HepG2 (cell line): ENCODE data around the gene TTLL8. TPM values are rescaled to one million over a fixed set of nuclear protein-coding genes. Genes with fewer than 3 reads are reported as not detected.

Experiments used
- HDAC1 ChIP-seq: sonication (generic); formaldehyde crosslinking; IDR thresholded peaks from 2 replicates; pipeline ENCODE4 v1.5.1; 2020; ENCODE audit warnings: mild to moderate bottlenecking, missing genetic modification reagents
- IRX3 ChIP-seq: sonication (generic); formaldehyde crosslinking; IDR thresholded peaks from 2 replicates; pipeline ENCODE4 v1.8.1; 2023; ENCODE audit warnings: mild to moderate bottlenecking, low read depth, missing genetic modification reagents, borderline replicate concordance
- KDM5B ChIP-seq: sonication (generic); formaldehyde crosslinking; IDR thresholded peaks from 2 replicates; pipeline ENCODE4 v1.4.0; 2020; ENCODE audit warnings: missing genetic modification reagents, mild to moderate bottlenecking, borderline replicate concordance
- MAFF ChIP-seq: IDR thresholded peaks from 2 replicates; pipeline ENCODE4 v1.6.1; 2011; ENCODE audit warnings: low read depth, low read length, improper control_type of control experiment
- MEIS2 ChIP-seq: sonication (generic); formaldehyde crosslinking; IDR thresholded peaks from 2 replicates; pipeline ENCODE4 v1.9.0; 2021; ENCODE audit warnings: mild to moderate bottlenecking, missing genetic modification reagents
- PCBP1 ChIP-seq: fragments of 200-400 bp; formaldehyde crosslinking; IDR thresholded peaks from 2 replicates; pipeline ENCODE4 v1.6.1; 2017; ENCODE audit warnings: mild to moderate bottlenecking, low read depth, low read length, borderline replicate concordance
- RFX3 ChIP-seq: IDR thresholded peaks from 2 replicates; pipeline ENCODE4 v1.6.1; 2016; ENCODE audit warnings: missing biosample characterization, missing genetic modification reagents
- ZNF143 ChIP-seq: sonication (generic); formaldehyde crosslinking; IDR thresholded peaks from 2 replicates; pipeline ENCODE4 v1.4.0; 2020; ENCODE audit warnings: missing genetic modification reagents
- ZNF329 ChIP-seq: sonication (generic); formaldehyde crosslinking; IDR thresholded peaks from 2 replicates; pipeline ENCODE4 v1.9.0; 2021; ENCODE audit warnings: low read depth, mild to moderate bottlenecking, missing genetic modification reagents
- ZNF343 ChIP-seq: sonication (generic); formaldehyde crosslinking; IDR thresholded peaks from 2 replicates; pipeline ENCODE4 v1.4.0; 2020; ENCODE audit warnings: mild to moderate bottlenecking, missing genetic modification reagents
- ZNF619 ChIP-seq: sonication (generic); formaldehyde crosslinking; IDR thresholded peaks from 2 replicates; pipeline ENCODE4 v1.4.0; 2020; ENCODE audit warnings: mild to moderate bottlenecking, missing genetic modification reagents
- ZNF629 ChIP-seq: sonication (generic); formaldehyde crosslinking; conservative IDR thresholded peaks from 2 replicates; pipeline ENCODE4 v1.5.0; 2020; ENCODE audit warnings: missing genetic modification reagents
- polyA plus RNA-seq, 8 experiments: library from polyadenylated mRNA; depleted of rRNA in 3 of 8; stranded (reverse) in 7 of 8; unstranded in 1 of 8; fragments of >200 nt; fragmentation: Illumina TruSeq in 4 of 8; extraction: Trizol in 4 of 8; gene quantifications; 2 replicates each; pipeline versions ENCODE4 v1.2.1 to v1.2.3, GENCODE V29; 2011 to 2016; ENCODE audit warnings: low read depth in 4 of 8, missing spikeins in 1 of 8, mixed read lengths in 1 of 8; ENCODE audit not compliant: insufficient read depth in 1 of 8
- total RNA-seq, 5 experiments: library from RNA; depleted of rRNA; stranded (reverse); fragments of >200 nt; fragmentation: Illumina TruSeq; extraction: Trizol; gene quantifications; 2 replicates each; pipeline ENCODE4 v1.2.3, GENCODE V29; 2016; ENCODE audit warnings: low read depth in 1 of 5
- TF ChIP-seq, protein P1 (sequence below): IDR thresholded peaks from 2 replicates; pipeline ENCODE4 v1.4.0; 2020; ENCODE audit warnings: mild to moderate bottlenecking, missing genetic modification reagents
- TF ChIP-seq, protein P2 (sequence below): IDR thresholded peaks from 2 replicates; pipeline ENCODE4 v1.6.1; 2012; ENCODE audit warnings: inconsistent platforms
- TF ChIP-seq, protein P3 (sequence below): sonication (generic); formaldehyde crosslinking; conservative IDR thresholded peaks from 2 replicates; pipeline ENCODE4 v1.4.0; 2020; ENCODE audit warnings: mild to moderate bottlenecking, missing genetic modification reagents, moderate library complexity
- TF ChIP-seq, protein P4 (sequence below): sonication (generic); formaldehyde crosslinking; IDR thresholded peaks from 2 replicates; pipeline ENCODE4 v1.5.1; 2020; ENCODE audit warnings: mild to moderate bottlenecking, missing genetic modification reagents, moderate library complexity

TTLL8 gene
- total and polyA plus RNA-seq, 2 of the 13 experiments (the other 11 are each of a cell fraction or from before 2014, with no cell fraction given): not detected

DNA sequence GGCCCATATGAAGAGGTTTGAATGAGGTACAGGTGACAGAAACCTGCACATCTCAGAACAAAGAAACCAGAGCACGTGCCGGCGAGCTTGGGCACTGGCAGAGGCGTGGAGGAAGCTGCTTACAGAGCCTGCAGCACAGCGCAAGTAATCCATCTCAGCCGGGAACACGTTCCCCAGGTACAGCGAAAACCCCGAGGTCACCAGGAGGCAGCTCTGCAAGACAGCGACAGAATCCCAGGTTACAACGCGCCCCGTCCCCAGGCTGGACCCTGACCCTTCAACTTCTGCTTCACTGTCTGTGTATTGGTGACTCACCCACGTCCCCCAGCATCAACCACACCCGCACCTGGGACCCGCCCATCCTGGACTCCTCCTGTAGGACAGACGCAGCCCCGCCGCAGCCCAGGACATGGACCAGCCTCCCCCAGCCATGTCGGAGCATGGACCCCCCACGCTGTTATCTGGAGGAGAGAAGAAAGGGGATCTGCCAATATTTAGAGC, 24.9 kb upstream of the TTLL8 start (continued):
- TF ChIP-seq, protein P1, sequence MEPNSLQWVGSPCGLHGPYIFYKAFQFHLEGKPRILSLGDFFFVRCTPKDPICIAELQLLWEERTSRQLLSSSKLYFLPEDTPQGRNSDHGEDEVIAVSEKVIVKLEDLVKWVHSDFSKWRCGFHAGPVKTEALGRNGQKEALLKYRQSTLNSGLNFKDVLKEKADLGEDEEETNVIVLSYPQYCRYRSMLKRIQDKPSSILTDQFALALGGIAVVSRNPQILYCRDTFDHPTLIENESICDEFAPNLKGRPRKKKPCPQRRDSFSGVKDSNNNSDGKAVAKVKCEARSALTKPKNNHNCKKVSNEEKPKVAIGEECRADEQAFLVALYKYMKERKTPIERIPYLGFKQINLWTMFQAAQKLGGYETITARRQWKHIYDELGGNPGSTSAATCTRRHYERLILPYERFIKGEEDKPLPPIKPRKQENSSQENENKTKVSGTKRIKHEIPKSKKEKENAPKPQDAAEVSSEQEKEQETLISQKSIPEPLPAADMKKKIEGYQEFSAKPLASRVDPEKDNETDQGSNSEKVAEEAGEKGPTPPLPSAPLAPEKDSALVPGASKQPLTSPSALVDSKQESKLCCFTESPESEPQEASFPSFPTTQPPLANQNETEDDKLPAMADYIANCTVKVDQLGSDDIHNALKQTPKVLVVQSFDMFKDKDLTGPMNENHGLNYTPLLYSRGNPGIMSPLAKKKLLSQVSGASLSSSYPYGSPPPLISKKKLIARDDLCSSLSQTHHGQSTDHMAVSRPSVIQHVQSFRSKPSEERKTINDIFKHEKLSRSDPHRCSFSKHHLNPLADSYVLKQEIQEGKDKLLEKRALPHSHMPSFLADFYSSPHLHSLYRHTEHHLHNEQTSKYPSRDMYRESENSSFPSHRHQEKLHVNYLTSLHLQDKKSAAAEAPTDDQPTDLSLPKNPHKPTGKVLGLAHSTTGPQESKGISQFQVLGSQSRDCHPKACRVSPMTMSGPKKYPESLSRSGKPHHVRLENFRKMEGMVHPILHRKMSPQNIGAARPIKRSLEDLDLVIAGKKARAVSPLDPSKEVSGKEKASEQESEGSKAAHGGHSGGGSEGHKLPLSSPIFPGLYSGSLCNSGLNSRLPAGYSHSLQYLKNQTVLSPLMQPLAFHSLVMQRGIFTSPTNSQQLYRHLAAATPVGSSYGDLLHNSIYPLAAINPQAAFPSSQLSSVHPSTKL (CRISPR knock-in tag): peak; percentile 11; the same call in 1 of the 2 replicates
- TF ChIP-seq ZNF329 (CRISPR knock-in tag): peak; percentile 53; the same call in 1 of the 2 replicates
- peak; percentile 49; the same call in 1 of the 2 replicates for TF ChIP-seq MEIS2 (CRISPR knock-in tag)
- TF ChIP-seq ZNF343 (CRISPR knock-in tag): 0 out of 2 replicates have a peak, but pooled peaks have one; percentile 40
- no peak for TF ChIP-seq ZNF619
- TF ChIP-seq ZNF143 (CRISPR knock-in tag): 0 out of 2 replicates have a peak, but pooled peaks have one; percentile 36
- TF ChIP-seq, protein P2, sequence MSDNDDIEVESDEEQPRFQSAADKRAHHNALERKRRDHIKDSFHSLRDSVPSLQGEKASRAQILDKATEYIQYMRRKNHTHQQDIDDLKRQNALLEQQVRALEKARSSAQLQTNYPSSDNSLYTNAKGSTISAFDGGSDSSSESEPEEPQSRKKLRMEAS: peak; percentile 13; the same call in 1 of the 2 replicates
- TF ChIP-seq PCBP1: no peak
- TF ChIP-seq IRX3 (CRISPR knock-in tag): no peak
- TF ChIP-seq, protein P3, sequence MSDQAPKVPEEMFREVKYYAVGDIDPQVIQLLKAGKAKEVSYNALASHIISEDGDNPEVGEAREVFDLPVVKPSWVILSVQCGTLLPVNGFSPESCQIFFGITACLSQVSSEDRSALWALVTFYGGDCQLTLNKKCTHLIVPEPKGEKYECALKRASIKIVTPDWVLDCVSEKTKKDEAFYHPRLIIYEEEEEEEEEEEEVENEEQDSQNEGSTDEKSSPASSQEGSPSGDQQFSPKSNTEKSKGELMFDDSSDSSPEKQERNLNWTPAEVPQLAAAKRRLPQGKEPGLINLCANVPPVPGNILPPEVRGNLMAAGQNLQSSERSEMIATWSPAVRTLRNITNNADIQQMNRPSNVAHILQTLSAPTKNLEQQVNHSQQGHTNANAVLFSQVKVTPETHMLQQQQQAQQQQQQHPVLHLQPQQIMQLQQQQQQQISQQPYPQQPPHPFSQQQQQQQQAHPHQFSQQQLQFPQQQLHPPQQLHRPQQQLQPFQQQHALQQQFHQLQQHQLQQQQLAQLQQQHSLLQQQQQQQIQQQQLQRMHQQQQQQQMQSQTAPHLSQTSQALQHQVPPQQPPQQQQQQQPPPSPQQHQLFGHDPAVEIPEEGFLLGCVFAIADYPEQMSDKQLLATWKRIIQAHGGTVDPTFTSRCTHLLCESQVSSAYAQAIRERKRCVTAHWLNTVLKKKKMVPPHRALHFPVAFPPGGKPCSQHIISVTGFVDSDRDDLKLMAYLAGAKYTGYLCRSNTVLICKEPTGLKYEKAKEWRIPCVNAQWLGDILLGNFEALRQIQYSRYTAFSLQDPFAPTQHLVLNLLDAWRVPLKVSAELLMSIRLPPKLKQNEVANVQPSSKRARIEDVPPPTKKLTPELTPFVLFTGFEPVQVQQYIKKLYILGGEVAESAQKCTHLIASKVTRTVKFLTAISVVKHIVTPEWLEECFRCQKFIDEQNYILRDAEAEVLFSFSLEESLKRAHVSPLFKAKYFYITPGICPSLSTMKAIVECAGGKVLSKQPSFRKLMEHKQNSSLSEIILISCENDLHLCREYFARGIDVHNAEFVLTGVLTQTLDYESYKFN (CRISPR knock-in tag): peak; percentile 37; the same call in 1 of the 2 replicates
- peak; percentile 11; the same call in 1 of the 2 replicates for TF ChIP-seq HDAC1 (CRISPR knock-in tag)
- peak; percentile 39; the same call in 1 of the 2 replicates for TF ChIP-seq KDM5B
- no peak for TF ChIP-seq ZNF629
- TF ChIP-seq MAFF: no peak
- TF ChIP-seq, protein P4, sequence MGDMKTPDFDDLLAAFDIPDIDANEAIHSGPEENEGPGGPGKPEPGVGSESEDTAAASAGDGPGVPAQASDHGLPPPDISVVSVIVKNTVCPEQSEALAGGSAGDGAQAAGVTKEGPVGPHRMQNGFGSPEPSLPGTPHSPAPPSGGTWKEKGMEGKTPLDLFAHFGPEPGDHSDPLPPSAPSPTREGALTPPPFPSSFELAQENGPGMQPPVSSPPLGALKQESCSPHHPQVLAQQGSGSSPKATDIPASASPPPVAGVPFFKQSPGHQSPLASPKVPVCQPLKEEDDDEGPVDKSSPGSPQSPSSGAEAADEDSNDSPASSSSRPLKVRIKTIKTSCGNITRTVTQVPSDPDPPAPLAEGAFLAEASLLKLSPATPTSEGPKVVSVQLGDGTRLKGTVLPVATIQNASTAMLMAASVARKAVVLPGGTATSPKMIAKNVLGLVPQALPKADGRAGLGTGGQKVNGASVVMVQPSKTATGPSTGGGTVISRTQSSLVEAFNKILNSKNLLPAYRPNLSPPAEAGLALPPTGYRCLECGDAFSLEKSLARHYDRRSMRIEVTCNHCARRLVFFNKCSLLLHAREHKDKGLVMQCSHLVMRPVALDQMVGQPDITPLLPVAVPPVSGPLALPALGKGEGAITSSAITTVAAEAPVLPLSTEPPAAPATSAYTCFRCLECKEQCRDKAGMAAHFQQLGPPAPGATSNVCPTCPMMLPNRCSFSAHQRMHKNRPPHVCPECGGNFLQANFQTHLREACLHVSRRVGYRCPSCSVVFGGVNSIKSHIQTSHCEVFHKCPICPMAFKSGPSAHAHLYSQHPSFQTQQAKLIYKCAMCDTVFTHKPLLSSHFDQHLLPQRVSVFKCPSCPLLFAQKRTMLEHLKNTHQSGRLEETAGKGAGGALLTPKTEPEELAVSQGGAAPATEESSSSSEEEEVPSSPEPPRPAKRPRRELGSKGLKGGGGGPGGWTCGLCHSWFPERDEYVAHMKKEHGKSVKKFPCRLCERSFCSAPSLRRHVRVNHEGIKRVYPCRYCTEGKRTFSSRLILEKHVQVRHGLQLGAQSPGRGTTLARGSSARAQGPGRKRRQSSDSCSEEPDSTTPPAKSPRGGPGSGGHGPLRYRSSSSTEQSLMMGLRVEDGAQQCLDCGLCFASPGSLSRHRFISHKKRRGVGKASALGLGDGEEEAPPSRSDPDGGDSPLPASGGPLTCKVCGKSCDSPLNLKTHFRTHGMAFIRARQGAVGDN (CRISPR knock-in tag): peak; percentile 53
- no peak for TF ChIP-seq RFX3 (CRISPR knock-in tag)
